GF-D8 (cell line): ENCODE measurements around the gene LTBP1.
"Not testable (repeated sequence)": the region's sequence is repeated elsewhere in the genome, so short reads cannot be mapped to it uniquely, and the experiment has no call there.

ENCODE experiments used
- DNase-seq: peaks from one replicate; lab custom pipeline; 2025; lab: John Stamatoyannopoulos, UW

The LTBP1 gene

DNA sequence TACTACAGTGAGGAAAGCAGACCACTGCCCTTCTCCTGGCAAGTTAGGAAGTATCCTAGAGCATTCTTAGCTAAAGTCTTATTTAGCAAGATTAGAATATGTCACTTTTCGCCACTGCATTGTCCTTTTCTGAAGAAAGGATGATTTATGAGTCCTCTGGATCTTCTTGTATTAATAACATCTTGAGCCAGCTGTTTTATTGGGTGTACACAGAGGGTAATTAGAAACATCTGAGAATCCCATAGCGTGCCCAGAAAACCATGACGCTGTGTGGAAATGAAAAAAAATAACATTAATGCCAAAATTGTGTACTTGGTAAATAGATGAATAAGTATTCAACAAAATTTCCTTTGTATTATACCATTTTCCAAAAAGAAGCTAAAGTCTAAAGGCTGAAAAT is 198.7 kb downstream of the LTBP1 start:
- DNase-seq = no peak

DNA sequence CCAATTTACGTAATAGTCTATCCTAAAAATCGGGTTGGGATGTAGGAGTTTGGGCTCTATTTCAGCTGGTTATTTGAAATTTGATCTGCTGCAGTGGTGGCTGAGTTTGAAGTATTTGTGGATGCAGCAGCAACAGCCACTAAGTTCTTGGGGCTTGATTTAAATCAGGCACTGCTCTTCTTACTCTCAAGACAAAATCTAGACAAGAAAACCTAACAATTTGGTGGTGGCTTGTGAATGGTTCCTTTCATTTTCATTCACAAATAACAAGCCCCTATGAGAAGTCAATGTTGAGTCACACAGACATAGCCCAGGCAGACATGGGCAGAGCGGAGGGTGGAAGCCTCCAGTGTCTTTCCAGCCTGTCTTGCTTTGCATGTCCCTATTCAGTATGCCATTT is 199.3 kb downstream of the LTBP1 start:
- no peak for DNase-seq

DNA sequence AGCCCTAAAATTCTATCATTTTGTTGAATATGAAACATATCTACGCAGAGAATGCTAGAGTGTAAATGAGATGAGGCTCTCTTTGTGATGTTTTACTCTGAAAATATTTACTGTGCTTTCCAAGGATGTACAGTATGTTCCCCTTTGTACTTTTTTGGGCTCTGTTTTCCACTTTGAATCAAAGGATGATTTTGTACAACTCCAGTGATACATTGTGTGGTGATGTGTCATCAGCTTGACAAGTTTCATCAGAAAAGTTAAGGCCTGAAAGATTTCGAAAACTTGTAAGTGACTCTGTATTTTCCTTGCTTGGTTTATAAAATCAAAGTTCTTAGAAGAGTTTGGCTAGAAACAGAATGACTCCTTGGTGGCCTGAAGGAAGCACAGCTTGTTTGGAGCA is 206.3 kb downstream of the LTBP1 start:
- no peak for DNase-seq

DNA sequence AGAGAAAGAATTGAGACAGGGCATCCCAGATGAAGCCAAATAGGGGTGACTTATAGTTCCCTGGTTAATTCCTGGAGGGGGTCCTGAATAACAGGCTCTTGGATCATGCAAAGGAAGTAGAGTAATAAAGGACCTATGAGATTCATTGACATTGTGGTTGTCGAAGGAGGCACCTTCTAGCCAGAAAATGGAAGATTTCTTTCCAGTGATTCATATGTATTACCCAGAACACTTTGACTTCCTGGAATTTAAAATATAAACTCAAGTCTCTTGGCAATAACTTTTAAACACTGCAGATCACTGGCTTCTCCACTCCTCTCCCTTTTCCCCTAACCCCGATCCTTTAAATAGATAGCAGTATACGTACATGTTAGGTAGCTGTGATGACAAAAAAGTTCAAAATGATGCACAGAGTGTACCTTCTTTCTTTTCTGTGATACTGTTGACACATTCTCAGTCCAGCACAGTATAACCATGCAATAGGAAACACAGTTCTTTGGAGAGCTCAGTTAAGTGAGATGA is 211.8 kb downstream of the LTBP1 start:
- no peak for DNase-seq

DNA sequence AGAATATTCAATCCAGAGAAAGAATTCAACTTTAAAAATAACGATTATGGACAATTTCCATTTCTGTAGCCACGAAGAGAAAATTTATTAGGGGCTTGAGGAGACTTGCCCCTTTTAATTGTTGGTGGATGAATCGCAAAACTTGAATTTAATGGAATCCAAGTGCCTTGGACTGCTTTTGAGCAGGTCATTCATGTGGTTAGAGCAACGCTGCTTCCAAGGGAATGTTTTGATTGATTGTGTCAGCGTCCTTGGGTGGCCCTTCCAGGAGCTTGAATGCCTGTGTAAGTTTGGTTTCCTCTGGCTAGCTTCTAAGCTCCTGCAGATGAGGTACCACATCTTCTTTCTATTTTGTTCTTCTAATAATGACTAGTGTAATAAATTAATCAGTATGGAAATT is 213.4 kb downstream of the LTBP1 start:
- no peak for DNase-seq

DNA sequence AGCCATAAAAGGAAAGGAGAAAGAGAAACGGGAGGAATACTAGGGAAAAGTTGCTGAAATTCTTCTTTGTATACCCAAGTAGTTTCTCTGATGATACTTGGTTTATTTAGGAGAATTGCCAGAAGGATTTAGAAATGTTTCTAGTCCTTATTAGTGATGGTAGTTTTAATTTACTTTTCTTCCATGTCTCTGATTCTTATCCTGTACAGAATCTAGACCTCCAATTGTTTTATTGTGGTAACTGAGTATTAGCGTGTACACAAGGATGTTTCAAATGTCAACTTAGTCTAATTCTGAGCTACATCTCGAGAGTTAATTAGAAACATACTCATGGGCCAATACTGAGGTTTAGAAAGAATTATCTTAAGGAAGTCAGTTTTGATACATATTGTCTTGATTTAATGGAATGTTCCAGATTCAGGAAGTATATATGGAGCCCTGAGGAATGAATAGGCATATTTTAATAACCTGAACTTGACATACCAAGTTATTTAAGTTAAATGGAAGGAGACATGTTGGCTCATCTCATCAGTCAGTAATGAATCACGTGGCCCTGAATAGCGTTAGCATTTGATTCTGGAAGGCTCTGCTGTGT is 219.6 kb downstream of the LTBP1 start:
- no peak for DNase-seq

DNA sequence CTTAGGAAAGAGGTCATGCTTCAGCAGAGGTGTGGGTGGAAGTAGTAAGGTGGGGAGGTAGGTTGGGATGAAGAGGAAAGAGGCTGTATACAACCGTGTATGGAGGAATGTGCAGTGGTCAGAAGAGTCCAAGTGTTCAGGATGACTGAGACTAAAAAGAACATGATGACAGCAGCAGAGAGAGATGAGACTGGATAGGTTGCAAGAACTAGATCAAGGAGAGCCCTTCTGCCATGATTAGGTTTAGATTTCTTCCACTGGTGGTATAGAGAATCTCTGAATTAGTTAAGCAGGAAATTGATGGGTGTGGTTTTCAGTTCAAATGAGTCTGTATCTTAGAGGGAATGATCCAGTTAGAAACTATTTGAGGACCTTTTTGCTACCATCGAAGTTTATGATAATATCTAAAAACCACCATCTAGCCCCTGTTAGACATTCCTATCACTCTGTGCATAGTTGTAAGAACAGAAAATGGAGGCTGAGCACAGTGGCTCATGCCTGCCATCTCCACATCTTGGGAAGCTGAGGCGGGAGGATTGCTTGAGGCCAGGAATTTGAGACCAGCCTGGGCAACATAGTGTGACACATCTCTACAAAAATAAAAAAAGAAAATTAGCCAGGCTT is 221.0 kb downstream of the LTBP1 start:
- no peak for DNase-seq

DNA sequence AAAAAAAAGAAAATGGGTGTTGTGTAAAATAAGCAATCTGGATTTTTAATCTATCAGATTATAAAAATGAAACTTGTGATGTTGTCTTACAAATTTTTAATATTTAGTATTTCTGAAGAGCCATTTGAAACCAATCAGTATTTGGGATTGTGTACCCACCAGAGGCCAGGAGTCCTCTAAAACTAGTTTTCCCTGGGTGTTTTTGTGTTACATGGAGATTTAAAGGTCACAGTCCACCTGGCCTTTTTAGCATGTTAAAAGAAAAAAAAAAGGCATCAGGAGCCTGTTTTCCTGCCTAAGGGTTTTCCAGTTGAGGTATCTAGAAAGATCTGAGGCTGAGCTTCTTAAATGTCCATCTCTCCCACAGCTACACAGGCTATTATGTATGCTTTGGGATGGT is 221.7 kb downstream of the LTBP1 start:
- DNase-seq = no peak

DNA sequence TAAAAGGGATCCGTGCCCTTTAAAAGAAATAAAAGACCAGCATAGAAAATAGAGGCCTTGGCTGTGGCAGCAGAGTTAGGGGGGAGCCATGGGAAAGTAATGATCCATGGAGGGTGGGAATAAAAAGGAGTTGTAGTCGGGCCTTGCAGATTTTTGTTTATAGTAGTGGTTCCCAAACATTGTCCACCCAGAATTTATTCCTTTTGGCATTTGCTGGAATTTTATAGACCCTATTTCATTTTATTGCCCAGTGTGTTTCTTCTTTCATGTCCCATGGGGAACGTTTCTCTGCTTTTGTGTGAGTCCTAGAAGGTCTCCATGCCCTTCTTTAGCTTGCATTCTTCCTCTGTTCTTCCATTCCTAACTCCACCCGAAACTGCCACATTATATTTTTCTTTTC is 222.2 kb downstream of the LTBP1 start:
- DNase-seq = no peak

DNA sequence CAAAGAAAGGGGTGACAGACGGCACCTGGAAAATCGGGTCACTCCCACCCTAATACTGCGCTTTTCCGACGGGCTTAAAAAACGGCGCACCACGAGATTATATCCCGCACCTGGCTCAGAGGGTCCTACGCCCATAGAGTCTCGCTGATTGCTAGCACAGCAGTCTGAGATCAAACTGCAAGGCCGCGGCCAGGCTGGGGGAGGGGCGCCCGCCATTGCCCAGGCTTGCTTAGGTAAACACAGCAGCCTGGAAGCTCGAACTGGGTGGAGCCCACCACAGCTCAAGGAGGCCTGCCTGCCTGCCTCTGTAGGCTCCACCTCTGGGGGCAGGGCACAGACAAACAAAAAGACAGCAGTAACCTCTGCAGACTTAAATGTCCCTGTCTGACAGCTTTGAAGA is 223.5 kb downstream of the LTBP1 start:
- DNase-seq = not testable (repeated sequence)

DNA sequence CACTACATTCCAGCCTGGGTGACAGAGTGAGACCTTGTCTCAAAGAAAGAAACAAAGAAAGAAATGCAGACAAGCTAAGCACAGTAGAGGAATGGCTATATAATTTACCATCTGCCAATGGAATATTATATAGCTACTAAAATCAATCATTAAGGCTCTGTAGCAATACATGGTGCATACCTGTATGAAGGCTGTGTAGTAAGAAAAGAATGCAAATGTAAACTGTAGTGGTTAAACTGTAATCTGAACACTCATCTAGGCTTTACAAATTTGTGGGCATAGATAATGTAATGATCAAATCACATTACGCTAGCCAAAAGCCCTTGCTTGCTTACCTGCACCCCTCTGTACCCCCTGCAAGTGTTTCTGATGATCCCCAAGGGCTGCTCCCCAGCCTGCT is 230.9 kb downstream of the LTBP1 start:
- DNase-seq = no peak

DNA sequence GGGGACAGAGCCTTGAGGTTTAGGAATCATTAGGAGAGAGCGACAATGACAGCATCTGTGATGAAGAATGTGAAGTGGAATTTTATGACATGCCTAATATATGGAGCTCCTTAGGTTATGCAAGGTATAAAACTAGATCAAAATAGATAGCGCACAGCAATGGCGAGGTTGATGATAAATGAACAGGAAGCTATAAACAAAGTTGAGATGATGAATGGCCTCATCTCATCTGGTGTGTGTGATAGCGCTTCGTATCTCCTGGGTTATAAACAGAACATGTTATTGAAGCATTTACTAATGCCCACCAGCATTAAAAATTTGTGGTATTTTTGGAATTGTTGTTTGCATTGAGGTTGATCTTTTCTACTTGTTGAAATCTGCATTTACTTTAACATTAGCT is 231.5 kb downstream of the LTBP1 start:
- DNase-seq = no peak

DNA sequence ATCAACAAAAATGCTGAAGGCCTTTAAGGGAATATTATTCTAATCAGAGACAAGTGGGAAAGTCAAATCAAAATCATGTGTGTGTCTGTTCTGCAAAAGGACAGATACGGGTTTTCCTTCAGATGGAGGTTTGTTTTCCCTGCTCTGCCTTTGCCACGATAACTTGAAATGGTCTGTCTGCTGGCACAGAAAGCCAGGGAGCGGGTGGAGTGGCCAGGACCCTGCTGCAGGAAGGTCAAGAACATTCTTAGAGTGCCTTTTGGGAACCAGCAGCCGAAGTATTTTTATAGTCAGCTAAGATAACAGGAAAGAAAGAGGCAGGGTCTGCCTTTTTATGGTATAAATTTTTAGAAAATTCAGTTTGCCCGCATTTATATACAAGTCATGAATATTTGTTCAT is 234.2 kb downstream of the LTBP1 start:
- no peak for DNase-seq

DNA sequence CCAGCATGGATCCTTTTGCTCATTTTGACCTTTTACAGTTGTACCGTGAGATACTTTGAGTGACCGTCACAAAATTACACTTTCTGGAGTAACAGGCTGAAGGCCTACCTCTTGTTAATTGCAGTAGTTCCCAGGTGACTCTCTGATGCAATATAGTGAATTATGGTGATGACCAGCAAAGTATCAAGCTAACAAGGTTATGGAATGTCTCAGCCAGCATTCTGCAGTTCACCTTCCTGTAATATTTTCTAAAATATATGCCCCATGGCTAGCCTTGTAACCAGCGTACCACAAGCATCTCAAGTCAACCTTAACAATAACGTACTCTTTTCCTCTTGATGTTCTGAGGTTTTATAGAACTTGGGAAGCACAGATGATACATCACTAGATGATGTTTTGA is 234.7 kb downstream of the LTBP1 start:
- DNase-seq = no peak

DNA sequence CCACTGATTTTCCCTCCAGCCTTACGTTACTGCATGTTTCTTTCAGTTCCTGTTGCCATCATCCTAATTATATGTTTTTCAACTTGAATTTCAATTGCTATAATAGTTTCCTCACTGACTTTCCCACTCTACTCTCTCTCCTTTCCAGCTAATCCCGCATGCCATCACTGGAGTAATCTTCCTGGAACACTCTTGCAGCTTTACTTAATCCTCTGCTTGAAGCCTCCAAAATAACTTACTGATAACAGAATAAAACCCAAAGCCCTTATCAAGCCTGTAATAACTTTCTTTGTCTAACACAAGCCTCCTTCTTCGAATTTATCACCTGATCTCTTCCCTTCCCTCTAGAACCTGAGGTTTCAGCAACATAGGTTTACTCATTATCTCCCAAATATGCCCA is 237.3 kb downstream of the LTBP1 start:
- no peak for DNase-seq

DNA sequence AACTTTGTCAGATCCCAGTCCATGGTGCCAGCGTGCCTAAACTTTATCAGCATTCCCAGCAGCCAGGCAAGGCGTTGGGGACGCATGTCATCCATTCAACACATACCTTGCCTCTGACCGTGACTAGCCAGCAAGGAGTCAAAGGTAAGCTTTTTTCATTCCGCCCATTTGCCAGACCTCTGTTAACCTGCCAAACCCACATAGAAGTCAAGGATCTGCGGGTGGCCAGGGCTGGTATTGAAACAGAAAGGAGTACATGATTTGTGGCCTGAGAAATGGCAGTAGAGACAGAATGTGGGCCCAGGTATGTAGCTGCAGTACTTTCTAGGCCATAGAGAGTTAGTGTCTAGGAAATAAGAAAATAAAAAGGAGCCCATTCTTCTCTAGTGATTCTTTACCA is 240.2 kb downstream of the LTBP1 start:
- no peak for DNase-seq

DNA sequence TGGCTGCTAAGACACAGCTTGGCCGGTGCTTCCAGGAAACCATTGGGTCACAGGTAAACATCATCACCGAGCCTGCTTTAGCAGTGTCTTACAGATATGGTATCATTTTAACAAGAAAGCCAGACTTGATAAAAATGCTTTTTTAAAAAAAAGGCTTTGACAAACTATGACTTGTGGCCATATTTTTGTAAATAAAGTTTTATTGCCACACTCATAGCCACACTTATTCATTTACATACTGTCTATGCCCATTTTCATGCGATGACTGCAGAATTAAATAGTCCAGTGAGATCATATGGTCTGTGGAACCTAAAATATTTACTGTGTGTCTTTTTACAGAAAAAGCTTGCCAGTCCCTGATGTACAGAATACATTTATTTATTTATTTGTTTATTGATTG is 242.0 kb downstream of the LTBP1 start:
- DNase-seq = no peak

DNA sequence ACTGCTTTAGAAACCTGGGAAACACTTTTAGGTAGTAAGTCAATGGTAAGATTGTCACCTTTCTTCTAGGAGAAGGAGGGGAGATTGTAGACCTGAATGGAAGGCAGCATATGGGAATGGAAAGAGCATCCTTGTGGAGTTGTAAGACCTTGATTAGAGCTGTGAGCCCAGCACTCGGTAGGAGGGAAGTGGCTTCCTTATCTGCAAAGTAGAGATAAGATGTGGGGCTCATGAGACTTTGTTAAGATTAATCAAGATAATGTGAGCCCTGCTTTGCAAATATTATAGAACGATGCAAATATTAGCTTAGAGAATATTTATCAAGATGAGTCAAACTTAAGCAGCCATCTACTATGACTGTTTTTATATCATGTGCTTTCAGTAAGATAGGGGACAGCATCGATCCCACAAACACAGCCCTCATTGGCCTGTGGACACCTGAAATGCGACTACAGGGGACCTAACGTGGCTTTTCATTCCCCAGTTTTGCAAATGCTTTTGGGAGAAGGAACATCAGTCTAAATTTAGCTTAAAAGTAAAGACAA is 243.7 kb downstream of the LTBP1 start:
- DNase-seq = no peak

DNA sequence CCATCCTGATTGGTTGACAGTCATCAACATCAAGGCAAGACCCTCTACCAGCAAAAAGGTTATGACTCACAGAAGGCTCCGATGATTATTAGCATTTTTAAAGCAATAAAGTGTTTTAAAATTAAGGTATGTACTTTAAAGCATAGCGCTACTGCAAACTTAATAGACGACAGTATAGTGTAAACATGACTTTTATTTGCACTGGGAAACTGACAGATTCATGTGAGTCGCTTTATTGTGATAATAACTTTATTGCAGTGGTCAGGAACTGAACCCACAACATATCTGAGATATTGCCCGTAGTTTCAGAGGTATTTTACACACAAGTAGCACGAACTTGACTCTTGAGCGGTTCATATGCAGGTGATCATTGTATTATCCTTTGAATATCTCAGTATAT is 249.1 kb downstream of the LTBP1 start:
- no peak for DNase-seq

DNA sequence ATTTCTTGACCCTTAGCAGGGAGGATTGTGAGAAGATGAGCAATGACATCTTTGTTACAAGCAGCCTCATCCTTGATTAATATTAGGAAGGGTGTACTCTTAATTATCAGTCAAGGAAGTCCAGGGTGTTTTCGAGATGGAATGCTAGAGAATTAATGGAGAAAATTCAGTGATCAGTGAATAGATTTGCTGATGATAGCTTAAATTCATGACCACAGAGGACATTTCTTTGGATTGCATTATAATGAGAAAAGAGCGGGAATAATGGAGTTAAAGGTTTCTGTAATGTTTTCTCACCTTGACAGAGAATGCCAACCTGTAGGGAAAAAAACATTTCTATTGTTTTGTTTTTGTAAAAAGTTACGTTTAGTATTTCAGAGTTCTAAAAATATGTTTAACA is 249.9 kb downstream of the LTBP1 start:
- no peak for DNase-seq

DNA sequence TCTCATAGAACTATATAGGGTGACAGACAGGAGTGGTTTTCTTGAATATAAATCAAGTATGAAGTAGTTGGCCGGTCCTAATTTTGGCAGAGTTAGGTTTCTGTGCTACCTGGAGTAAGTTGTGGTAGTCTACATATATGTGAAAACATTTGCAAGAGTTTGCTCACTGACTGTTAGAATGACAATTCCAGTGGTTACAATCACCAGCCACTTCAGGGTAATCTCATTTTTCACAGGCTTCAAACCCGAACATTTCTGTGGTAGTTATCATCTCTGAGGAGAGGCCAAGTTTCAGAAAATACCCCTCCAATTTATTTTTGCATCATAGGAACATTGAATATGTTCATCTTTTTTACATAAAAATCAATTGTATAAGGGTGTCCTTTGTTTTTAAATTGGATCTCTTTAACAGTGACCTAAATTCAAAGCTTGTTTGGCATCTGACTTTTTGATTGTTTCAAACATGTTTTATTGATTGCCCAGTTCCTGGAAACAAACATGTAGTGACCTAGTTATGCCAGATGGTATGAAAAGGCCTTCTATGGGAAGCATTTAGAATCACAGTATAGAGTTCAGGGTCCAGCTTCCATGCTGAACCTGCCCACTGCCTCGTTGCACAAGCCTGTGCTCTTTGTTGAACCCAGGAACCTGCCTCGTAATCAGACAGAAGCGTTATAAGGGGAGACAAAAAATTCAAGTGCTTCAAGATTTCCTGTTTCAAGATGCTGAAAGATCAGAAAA is 250.6 kb downstream of the LTBP1 start:
- no peak for DNase-seq

DNA sequence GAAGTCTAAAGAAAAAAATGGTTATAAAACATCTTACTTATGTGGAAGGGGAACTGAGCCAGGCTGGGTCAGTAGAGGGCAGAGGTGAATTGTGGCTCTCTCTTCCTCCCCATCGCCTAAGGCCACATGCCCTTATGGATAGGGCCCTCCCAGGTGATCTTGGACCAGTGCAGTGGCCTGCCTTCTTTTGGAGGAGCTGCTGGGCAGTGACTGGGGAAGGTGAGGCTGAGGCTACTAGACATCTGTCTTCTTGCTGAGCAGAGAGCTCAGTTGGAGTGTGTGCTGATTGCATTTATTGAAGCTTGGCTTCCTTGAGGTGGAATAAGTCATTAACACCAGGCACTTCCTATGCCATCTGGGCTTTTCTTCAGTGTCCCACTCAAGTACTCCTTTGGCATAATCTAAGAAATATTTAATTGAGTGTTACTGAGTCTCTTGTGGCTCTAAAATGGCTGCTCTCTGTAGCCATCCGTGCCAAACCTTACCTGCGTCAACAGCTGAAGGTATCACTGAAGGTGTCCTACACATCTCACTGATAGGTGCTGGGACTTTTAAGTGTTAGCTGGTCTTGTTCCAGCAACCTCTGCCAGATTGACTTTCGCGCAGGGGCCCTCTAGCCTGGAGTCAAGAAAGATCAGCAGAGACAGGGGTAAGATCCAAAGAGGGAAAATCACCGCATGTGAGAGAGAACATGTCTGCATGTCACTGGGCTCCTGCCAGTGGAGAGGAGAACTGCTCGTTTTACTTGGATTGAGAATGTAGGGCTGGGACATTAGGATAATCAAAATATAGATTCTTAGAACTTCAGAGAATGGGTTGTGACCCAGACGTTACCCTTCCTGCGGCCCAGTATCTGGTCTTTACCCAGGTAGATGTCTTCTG is 256.1 kb downstream of the LTBP1 start:
- DNase-seq = no peak
